LNCAP (cell line): ENCODE data around the gene MORN1.

Source experiments
- TF ChIP-seq, protein P1 (sequence below): fragments of 450-650 bp; IDR thresholded peaks from 2 replicates; pipeline ENCODE4 v1.5.1; 2017; ENCODE audit warnings: mild to moderate bottlenecking

Gene MORN1

GRCh38 chr1:2342384-2343022, 48.9 kb downstream of the MORN1 start:
- TF ChIP-seq, protein P1, sequence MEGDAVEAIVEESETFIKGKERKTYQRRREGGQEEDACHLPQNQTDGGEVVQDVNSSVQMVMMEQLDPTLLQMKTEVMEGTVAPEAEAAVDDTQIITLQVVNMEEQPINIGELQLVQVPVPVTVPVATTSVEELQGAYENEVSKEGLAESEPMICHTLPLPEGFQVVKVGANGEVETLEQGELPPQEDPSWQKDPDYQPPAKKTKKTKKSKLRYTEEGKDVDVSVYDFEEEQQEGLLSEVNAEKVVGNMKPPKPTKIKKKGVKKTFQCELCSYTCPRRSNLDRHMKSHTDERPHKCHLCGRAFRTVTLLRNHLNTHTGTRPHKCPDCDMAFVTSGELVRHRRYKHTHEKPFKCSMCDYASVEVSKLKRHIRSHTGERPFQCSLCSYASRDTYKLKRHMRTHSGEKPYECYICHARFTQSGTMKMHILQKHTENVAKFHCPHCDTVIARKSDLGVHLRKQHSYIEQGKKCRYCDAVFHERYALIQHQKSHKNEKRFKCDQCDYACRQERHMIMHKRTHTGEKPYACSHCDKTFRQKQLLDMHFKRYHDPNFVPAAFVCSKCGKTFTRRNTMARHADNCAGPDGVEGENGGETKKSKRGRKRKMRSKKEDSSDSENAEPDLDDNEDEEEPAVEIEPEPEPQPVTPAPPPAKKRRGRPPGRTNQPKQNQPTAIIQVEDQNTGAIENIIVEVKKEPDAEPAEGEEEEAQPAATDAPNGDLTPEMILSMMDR, result no peak

DNA sequence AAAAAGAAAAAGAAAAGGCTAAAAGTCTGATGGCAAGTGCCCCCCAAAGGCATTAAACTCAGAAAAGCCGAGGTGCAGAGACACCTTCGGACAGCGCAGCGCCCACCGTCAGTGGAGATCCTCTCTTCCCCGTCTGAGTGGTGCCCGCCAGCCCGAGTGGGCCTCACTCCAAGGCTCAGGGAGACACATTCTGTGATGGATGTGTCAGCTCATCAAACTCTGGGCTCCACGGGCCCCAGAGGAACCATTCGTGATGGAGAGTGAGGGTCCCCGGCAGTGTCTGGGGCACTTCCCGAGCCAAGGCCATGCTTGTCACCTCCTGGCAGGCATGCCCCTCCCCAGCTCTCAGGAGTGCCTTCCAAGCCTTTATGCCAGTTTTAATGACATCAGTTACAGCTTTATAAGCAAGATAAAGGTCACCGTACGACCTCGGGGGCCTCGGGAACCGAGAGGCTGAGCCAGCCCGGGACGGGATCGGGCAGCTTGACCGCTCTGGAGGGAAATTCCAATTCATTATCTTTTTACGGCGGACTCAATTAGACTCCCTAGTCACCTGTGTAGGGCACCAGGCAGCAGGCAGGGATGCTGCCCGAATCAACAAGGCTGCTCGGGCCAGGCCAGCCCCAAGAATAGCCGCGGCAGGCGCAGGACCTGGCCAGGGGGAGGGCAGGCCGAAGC, 49.5 kb downstream of the MORN1 start:
- TF ChIP-seq, protein P1, result no peak

GRCh38 chr1:2340918-2341254, 50.5 kb downstream of the MORN1 start:
- TF ChIP-seq, protein P1, result no peak

DNA sequence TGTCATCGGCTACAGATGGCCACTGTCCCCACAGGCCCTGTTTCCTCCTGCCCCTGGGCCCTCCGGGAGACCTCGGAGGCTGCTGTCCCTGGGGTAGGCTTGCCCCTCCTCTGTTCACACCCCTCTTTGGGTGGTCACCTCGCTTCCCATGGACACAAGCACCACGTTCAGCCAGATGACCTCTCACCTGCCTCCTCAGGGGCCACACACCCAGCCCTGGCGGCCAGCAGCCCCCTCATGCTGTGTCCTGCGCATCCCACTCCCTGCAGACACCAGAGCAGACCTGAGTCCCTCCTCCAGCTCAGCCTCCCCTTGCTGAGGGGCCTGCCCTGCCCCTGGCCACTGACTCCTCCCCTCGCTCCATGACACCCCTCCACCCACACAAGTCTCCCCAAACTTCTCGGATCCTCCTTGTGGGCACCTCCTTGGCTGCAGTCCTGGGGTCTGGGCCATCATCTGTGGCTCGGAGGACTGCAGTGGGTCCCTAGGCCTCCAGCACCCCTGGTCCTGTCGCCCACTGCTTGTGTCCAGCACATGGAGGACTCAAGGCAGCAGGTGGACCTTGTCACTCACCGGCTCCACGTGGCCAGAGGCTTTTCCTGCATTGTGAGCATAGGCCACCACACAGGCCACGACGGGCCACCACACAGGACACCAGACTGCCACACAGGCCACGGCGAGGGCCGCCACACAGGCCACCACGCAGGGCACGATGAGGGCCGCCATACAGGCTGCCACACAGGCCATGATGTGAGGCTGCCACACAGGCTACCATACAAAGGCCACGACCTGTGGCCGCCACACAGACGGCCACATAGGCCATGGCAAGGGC, 51.1 kb downstream of the MORN1 start:
- TF ChIP-seq, protein P1, result no peak

GRCh38 chr1:2339206-2340085, 51.9 kb downstream of the MORN1 start:
- TF ChIP-seq, protein P1, result no peak

DNA sequence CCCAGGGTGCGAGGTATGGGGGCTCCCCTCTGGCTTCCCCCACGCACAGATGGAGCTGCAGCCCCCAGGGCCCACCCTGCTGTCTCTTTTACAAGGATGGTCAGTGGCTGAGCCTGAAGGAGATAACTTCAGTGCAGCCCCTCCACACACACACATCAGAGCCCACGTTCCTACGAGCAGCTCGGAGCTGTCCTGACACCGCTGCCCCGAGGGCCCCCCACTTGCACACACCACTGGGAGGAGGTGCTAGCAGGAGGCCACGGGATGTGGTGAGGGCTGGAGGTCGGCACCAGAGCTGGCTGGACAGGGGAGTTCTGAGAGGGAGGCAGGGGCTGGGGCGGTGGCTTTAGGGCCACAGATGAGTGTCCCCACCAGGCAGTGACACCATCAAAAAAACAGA, 53.9 kb downstream of the MORN1 start:
- TF ChIP-seq, protein P1, result no peak

- TF ChIP-seq, protein P1, result no peak
Measured at GRCh38 chr1:2337081-2337480, 54.3 kb downstream of the MORN1 start.
